Gastroesophageal sphincter (tissue), 3 donors: ENCODE results near the gene CABP5.

Experiments
- POLR2A ChIP-seq, 2 donors: fragments of 450-650 bp; IDR thresholded peaks; one replicate each; pipeline ENCODE4 v1.6.1; 2017; ENCODE audit warnings: antibody characterized with exemption in 2 of 2, mild to moderate bottlenecking in 2 of 2, moderate library complexity in 1 of 2
- TF ChIP-seq, protein P1 (sequence below), 4 experiments: fragments of 200-600 bp in 2 of 4; fragments of 450-650 bp in 2 of 4; sonication (generic) in 1 of 4; IDR thresholded peaks; one replicate each; pipeline ENCODE4 v1.5.1; 2017 to 2019; ENCODE audit warnings: antibody characterized with exemption in 4 of 4, mild to moderate bottlenecking in 2 of 4, moderate library complexity in 2 of 4

DNA sequence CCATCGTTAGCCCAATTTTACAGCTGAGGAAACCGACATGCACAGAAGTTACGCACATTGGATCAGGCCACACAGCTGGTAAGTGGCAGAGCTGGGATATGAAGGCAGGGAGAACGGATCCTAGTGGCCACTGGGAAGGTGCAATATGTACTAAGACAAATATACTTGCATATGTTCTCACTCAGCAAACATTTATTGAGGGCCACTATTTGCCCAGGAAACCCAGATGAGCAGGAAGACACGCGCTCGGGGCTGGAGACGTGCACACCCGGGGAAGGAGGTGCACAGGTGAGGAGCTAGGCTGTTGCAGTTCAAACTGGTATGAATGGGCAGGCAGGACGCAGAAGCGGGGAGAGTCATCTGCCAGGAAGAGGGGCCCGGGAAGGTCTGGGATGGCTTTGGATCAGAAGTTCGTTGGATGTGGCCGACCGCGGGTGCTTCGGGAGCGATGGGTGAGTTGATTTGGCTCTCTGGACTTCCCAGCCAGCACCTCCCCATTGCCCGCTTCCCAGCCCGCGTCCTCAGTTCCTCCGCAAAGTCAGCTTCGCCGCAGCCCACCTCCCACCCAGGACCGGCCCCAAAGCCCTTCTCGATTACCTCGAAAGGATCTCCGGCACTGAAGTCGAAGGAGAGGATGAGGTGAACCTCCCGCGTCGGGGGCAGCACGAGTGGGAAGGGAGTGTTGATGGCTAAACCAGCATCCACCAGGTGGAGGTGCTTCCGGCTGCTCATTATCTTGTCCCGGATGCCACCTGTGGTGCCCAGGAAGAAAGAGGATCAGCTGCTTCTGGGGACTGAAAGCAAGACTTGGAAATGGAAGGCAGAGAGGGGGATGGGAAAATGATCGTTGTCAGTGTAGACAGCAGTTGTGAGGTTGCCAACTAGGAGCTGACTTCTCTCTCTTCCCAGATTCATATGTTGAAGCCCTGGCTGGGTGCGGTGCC is 17.8 kb upstream of the CABP5 start:
- TF ChIP-seq, protein P1, sequence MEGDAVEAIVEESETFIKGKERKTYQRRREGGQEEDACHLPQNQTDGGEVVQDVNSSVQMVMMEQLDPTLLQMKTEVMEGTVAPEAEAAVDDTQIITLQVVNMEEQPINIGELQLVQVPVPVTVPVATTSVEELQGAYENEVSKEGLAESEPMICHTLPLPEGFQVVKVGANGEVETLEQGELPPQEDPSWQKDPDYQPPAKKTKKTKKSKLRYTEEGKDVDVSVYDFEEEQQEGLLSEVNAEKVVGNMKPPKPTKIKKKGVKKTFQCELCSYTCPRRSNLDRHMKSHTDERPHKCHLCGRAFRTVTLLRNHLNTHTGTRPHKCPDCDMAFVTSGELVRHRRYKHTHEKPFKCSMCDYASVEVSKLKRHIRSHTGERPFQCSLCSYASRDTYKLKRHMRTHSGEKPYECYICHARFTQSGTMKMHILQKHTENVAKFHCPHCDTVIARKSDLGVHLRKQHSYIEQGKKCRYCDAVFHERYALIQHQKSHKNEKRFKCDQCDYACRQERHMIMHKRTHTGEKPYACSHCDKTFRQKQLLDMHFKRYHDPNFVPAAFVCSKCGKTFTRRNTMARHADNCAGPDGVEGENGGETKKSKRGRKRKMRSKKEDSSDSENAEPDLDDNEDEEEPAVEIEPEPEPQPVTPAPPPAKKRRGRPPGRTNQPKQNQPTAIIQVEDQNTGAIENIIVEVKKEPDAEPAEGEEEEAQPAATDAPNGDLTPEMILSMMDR (IDR thresholded peaks at IDR 0.05), result no peak
- no peak for TF ChIP-seq POLR2A (IDR thresholded peaks at IDR 0.05)
